ENCODE measurements around the gene PACSIN3.
"Not testable (repeated sequence)": the region's sequence is repeated elsewhere in the genome, so short reads cannot be mapped to it uniquely, and the experiment has no call there.

The PACSIN3 gene

GRCh38 chr11:47186076-47186699 lies at the start of gene PACSIN3:
TSS of gene PACSIN3 (minus strand) at chr11:47186434. CDS start at chr11:47182727, 3,707 bp downstream.
- no peak for FAIRE-seq

GRCh38 chr11:47235163-47235562 lies 48.9 kb upstream of the PACSIN3 start:
- no peak for FAIRE-seq

GRCh38 chr11:47234669-47235100 lies 48.5 kb upstream of the PACSIN3 start:
- no peak for FAIRE-seq

- FAIRE-seq: no peak
Measured at GRCh38 chr11:47233989-47234668, 47.9 kb upstream of the PACSIN3 start.

- no peak for FAIRE-seq
Measured at GRCh38 chr11:47233051-47233450, 46.8 kb upstream of the PACSIN3 start.

- no peak for FAIRE-seq
Measured at GRCh38 chr11:47229161-47229560, 42.9 kb upstream of the PACSIN3 start.

GRCh38 chr11:47225552-47226400 lies 39.5 kb upstream of the PACSIN3 start:
- no peak for FAIRE-seq

- FAIRE-seq: no peak
Measured at GRCh38 chr11:47222696-47223095, 36.5 kb upstream of the PACSIN3 start.

GRCh38 chr11:47220401-47220821 lies 34.2 kb upstream of the PACSIN3 start:
- no peak for FAIRE-seq

GRCh38 chr11:47216121-47216798 lies 30.0 kb upstream of the PACSIN3 start:
- no peak for FAIRE-seq

- no peak for FAIRE-seq
Measured at GRCh38 chr11:47215366-47215910, 29.2 kb upstream of the PACSIN3 start.

- FAIRE-seq: no peak
Measured at GRCh38 chr11:47213950-47214565, 27.8 kb upstream of the PACSIN3 start.

GRCh38 chr11:47212938-47213337 lies 26.7 kb upstream of the PACSIN3 start:
- no peak for FAIRE-seq

- FAIRE-seq: no peak
Measured at GRCh38 chr11:47208628-47209027, 22.4 kb upstream of the PACSIN3 start.

GRCh38 chr11:47208008-47208552 lies 21.8 kb upstream of the PACSIN3 start:
- FAIRE-seq: not testable (repeated sequence)

GRCh38 chr11:47207459-47207858 lies 21.2 kb upstream of the PACSIN3 start:
- no peak for FAIRE-seq

GRCh38 chr11:47206577-47206976 lies 20.3 kb upstream of the PACSIN3 start:
- FAIRE-seq: not testable (repeated sequence)

GRCh38 chr11:47204637-47204989 lies 18.4 kb upstream of the PACSIN3 start:
- no peak for FAIRE-seq

GRCh38 chr11:47202576-47202975 lies 16.3 kb upstream of the PACSIN3 start:
- FAIRE-seq: no peak

- no peak for FAIRE-seq
Measured at GRCh38 chr11:47201015-47201414, 14.8 kb upstream of the PACSIN3 start.

- FAIRE-seq: not testable (repeated sequence)
Measured at GRCh38 chr11:47198161-47198560, 11.9 kb upstream of the PACSIN3 start.

- no peak for FAIRE-seq
Measured at GRCh38 chr11:47192111-47192510, 5.9 kb upstream of the PACSIN3 start.

All from colon (tissue), 2 donors.